IPS-NIHi7 (cell line): ENCODE measurements around the gene TRIM41.
"Not testable (repeated sequence)": the region's sequence is repeated elsewhere in the genome, so short reads cannot be mapped to it uniquely, and the experiment has no call there.

ENCODE experiments used
- DNase-seq: peaks from one replicate; pipeline ENCODE4 v3.0.0; 2012; ENCODE audit warnings: mixed read lengths; ENCODE audit errors: extremely low spot score

TRIM41 gene

GRCh38 chr5:181223058-181223728 lies at the start of gene TRIM41:
Gene TRIM41 (plus strand): TSS chr5:181223281. CDS start chr5:181224000, 719 bp downstream.
- DNase-seq = peak; percentile 82

GRCh38 chr5:181173420-181174342 lies 49.4 kb upstream of the TRIM41 start:
- DNase-seq = peak; percentile 55

GRCh38 chr5:181176254-181176952 lies 46.7 kb upstream of the TRIM41 start:
- DNase-seq = no peak

GRCh38 chr5:181177559-181177958 lies 45.5 kb upstream of the TRIM41 start:
- DNase-seq = not testable (repeated sequence)

GRCh38 chr5:181181650-181182565 lies 41.2 kb upstream of the TRIM41 start:
- peak; percentile 55 for DNase-seq

GRCh38 chr5:181182651-181183050 lies 40.4 kb upstream of the TRIM41 start:
- no peak for DNase-seq

- no peak for DNase-seq
Measured at GRCh38 chr5:181184845-181185216, 38.2 kb upstream of the TRIM41 start.

- no peak for DNase-seq
Measured at GRCh38 chr5:181185560-181185959, 37.5 kb upstream of the TRIM41 start.

- DNase-seq = no peak
Measured at GRCh38 chr5:181186022-181186421, 37.1 kb upstream of the TRIM41 start.

- no peak for DNase-seq
Measured at GRCh38 chr5:181186986-181187499, 36.0 kb upstream of the TRIM41 start.

GRCh38 chr5:181187500-181188213 lies 35.4 kb upstream of the TRIM41 start:
- no peak for DNase-seq

GRCh38 chr5:181188700-181189362 lies 34.2 kb upstream of the TRIM41 start:
- no peak for DNase-seq

GRCh38 chr5:181189363-181189961 lies 33.6 kb upstream of the TRIM41 start:
- DNase-seq = no peak

- DNase-seq = no peak
Measured at GRCh38 chr5:181189962-181190710, 32.9 kb upstream of the TRIM41 start.

GRCh38 chr5:181190711-181191525 lies 32.2 kb upstream of the TRIM41 start:
- DNase-seq = no peak

- peak; percentile 78 for DNase-seq
Measured at GRCh38 chr5:181191526-181192336, 31.4 kb upstream of the TRIM41 start.
